Fibroblast of pulmonary artery (primary cell): ENCODE results near the gene JARID2.

Experiments used
- DNase-seq: peaks from one replicate; pipeline ENCODE4 v3.0.0-alpha.2; 2010; ENCODE audit warnings: low read depth
- H3K4me3 ChIP-seq: replicated peaks from 2 replicates; pipeline ENCODE4 v1.5.1; 2011; ENCODE audit warnings: low read depth, mild to moderate bottlenecking, control low read depth, low read length, moderate library complexity
- TF ChIP-seq, protein P1 (sequence below): IDR thresholded peaks from 2 replicates; pipeline ENCODE4 v1.5.1; 2011; ENCODE audit warnings: mild to moderate bottlenecking, control low read depth, low read length, inconsistent platforms; ENCODE audit errors: missing control alignments

Gene JARID2

DNA sequence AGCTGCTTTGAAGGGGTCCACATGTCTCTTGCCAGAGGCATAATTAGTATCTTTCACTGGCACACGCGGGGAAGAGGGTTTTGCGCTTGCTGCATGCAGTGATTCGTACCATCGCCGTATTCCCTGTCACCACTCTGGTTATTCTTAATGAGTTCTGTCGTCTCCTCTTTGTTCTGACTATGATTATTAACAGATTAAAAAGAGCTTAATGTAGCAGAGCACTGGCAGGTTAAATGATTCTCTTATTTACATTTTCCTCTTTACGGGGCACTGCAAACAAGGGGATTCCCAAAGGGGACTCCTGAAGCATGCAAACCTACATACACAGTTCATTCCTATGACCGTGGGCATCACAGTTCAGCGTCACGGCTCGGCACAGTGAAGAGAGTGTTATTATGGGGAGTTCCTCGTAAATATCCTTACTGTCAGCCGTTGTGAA is 212.2 kb downstream of the JARID2 start:
- no peak for DNase-seq
- H3K4me3 ChIP-seq, result no peak overlapping the region
- TF ChIP-seq, protein P1, sequence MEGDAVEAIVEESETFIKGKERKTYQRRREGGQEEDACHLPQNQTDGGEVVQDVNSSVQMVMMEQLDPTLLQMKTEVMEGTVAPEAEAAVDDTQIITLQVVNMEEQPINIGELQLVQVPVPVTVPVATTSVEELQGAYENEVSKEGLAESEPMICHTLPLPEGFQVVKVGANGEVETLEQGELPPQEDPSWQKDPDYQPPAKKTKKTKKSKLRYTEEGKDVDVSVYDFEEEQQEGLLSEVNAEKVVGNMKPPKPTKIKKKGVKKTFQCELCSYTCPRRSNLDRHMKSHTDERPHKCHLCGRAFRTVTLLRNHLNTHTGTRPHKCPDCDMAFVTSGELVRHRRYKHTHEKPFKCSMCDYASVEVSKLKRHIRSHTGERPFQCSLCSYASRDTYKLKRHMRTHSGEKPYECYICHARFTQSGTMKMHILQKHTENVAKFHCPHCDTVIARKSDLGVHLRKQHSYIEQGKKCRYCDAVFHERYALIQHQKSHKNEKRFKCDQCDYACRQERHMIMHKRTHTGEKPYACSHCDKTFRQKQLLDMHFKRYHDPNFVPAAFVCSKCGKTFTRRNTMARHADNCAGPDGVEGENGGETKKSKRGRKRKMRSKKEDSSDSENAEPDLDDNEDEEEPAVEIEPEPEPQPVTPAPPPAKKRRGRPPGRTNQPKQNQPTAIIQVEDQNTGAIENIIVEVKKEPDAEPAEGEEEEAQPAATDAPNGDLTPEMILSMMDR, result no peak

DNA sequence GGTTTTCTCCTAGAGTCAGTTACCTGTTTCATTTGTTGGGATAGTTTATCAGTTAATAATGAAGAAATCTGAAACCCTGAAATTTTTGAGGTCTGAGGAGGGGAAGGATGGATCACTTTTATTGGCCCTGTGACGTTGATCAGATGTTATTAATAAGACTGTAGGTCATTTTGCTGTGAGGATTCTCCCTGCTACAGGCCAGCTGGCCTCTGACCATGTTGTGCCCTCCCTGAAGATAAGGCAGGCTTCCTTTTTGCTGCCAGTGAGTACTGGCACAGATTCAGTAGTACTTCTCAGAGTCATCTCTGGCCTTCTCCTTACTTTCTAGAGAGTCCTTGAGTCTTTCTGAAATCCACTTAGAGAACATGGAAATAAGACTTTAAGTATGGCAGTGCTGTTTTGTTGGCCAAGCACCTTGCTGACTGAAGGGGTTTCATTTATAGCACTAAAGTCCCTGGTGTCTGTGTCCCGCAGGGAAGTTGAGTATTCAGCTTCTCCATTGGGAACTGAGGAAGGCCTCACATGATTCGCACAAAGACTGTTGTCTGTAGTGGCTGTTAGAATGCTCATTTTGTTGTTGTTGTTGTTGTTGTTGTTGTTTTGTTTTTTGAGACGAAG is 214.3 kb downstream of the JARID2 start:
- TF ChIP-seq, protein P1, result no peak
- H3K4me3 ChIP-seq, result no peak overlapping the region
- DNase-seq, result no peak

DNA sequence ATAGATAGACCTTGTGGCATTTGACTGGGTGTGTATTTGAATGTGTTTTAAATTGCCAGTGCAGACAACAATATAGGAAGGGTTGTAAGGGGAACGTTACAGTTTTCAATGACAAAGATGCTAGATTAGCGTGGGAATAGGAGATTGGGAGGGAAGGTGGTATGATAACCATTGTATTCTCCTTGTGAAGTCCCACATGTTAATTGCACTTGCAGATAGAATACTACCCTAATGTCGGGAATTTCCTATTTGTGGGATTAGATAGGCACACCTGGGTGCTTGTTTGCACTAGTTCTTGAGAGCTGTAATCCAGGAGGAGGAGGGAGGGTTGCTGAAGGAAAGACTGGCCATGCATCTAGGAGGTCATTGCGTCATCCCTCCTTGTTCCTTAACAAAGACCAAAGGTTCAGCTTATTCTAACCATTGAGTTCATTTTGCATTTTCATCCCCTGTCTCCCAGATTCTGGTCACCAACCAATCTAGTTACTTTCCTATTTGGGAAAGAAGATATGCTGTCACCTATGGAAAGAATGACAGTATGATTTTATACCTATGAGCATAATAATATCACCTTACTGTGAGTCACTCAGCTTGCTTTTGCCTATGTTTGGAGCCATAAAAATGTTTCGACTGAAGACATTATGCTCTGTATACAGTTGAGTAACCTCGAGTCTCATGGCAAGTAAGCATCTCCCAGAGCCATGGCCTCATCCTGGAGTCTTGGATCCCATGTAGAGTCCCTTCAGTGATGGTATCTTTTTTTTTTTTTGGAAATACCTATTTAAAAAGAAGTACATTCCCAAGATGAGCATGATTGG is 215.5 kb downstream of the JARID2 start:
- TF ChIP-seq, protein P1, result no peak
- H3K4me3 ChIP-seq, result no peak overlapping the region
- no peak for DNase-seq

DNA sequence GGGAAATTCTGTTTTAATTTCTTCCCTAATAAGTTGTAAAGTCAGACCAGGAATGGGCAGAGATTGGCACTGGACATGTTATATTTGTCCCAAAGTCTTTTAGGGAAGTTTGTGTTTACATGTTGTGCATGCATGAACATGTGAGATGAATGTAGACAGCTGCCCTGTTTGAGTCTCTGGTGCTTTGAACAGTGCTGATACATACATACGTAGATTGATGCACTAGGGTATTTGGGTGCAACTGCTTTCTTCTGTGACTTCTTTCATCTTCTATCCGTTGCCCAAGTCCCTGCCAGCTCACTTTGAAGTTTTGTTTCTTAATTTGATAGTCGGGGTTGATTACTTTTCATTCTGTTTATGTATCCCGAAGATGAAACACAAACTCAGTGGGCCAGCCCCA is 216.4 kb downstream of the JARID2 start:
- TF ChIP-seq, protein P1, result no peak
- DNase-seq, result no peak
- H3K4me3 ChIP-seq, result no peak overlapping the region

DNA sequence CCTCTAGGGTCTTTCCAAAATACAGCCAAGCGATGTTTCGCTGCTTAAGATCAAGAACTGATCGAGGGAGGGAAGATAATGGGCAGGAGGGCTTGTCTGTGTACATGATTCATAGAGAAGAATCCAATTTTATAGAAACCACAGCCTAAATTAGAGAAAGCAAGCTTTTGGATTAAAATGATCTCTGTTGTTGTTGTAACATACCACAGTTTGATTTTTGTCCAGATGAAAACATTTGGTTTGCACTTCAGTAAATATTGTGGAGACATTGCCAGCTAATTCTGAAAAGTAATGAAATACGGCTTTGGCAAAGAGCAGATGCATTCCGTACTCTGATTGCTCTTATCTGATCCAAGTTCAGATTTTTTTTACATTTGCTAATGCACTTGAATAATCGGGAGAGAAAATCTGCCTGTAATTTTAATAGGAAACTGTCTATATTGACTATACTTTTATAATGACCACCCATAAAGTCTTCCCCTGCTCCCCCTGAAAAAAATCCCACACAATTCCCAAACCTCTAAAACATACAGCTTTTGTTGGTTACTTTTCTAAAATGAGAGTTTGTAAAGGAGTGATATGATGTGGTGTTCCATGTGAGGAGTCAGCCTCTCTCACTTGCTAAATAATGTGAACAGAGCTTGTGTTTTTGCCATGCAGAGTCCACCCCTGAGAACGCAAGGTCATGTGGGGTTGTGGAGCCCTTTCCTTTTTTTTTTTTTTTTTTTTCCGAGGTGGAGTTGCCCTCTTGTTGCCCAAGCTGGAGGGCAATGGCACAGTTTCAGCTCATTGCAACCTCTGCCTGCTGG is 217.1 kb downstream of the JARID2 start:
- TF ChIP-seq, protein P1, result no peak
- H3K4me3 ChIP-seq, result no peak overlapping the region
- DNase-seq, result peak; percentile 23

DNA sequence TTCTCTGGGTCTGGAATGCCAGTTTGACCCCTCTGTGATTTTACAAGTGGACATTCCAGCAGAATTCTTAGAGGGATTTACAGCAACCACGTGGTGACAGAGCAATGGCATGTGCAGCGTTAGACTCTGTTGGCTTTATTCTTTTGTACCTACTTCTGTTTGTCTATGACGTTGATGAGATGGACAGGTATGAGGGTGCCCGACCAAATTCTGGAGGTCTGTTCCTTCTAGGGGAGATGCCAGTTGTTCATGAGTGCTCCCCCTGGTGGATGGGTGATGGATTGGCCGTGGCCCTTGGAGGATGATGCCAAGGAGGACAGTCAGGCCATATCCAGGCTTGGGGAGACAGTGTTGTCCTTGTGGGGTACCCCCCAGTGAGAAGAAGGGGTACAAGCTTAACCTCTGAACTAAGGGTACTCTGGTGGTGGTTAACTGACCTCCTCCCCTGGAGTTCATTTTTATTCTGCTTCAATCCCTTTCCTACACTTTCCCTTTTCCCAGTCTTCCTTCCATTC is 218.4 kb downstream of the JARID2 start:
- H3K4me3 ChIP-seq, result no peak overlapping the region
- DNase-seq, result no peak
- TF ChIP-seq, protein P1, result peak; percentile 58
